A549 (cell line): Measurements from ENCODE around the gene HARBI1. TPM values are rescaled to one million over a fixed set of nuclear protein-coding genes. Genes with fewer than 3 reads are reported as not detected.
A peak's percentile ranks its signal among the peaks of the same experiment; 100 is the strongest.

Source experiments
- ATAC-seq, 2 experiments: fragments of 200-7000 bp in 1 of 2; fragments of >200 bp in 1 of 2; cut with Nextera tagmentation in 1 of 2; cut with Tn5 transposase in 1 of 2; 3 replicates each; pipeline versions ENCODE4 v1.8.0 to v1.9.1; 2018 to 2020; ENCODE audit warnings: mild to moderate bottlenecking in 1 of 2, moderate library complexity in 1 of 2
- CTCF ChIA-PET: fragments of 300-600 bp; sonication (Branson Sonifier 250); formaldehyde crosslinking; extraction: SDS; loops from one replicate; lab custom pipeline; 2021; ENCODE audit warnings: antibody characterized with exemption, inconsistent platforms; lab: Yijun Ruan, JAX
- POLR2A ChIA-PET: fragments of 350-600 bp; formaldehyde crosslinking; extraction: SDS; loops from one replicate; lab custom pipeline; 2021; ENCODE audit warnings: antibody characterized with exemption, inconsistent platforms; lab: Yijun Ruan, JAX
- DNase-seq, 2 experiments: peaks; one replicate each; pipeline versions ENCODE4 v3.0.0 to v3.0.0-alpha.2; 2011 to 2016; ENCODE audit warnings: low read depth in 1 of 2, low spot score in 1 of 2
- FAIRE-seq: peaks from 2 replicates; lab custom pipeline; 2011; peaks lifted over from hg19 to GRCh38; lab: Jason Lieb, UNC
- H3K27ac ChIP-seq, 2 experiments: fragments of >200 bp; sonication (Bioruptor Twin); formaldehyde crosslinking; 3 replicates each; pipeline ENCODE4 v1.5.1; 2016 to 2017
- H3K4me1 ChIP-seq: fragments of >200 bp; sonication (Bioruptor Twin); formaldehyde crosslinking; 3 replicates; pipeline ENCODE4 v1.6.1; 2016
- H3K4me2 ChIP-seq: fragments of >200 bp; sonication (Bioruptor Twin); formaldehyde crosslinking; 3 replicates; pipeline ENCODE4 v1.6.1; 2016
- H3K4me3 ChIP-seq: fragments of >200 bp; sonication (Bioruptor Twin); formaldehyde crosslinking; 3 replicates; pipeline ENCODE4 v1.5.1; 2016
- H3K9me3 ChIP-seq: fragments of >200 bp; sonication (Bioruptor Twin); formaldehyde crosslinking; 3 replicates; pipeline ENCODE4 v1.6.1; 2016
- ATOH8 ChIP-seq: fragments of 250-450 bp; sonication (Bioruptor Pico); IDR thresholded peaks from 2 replicates; pipeline ENCODE4 v1.5.0; 2020; ENCODE audit warnings: low read depth, mild to moderate bottlenecking, moderate library complexity
- BHLHE40 ChIP-seq: IDR thresholded peaks from 2 replicates; pipeline ENCODE4 v1.6.1; 2012; ENCODE audit warnings: low read depth, low read length, inconsistent platforms
- CBX8 ChIP-seq: fragments of 200-600 bp; sonication (generic); IDR thresholded peaks from 2 replicates; pipeline ENCODE4 v1.6.1; 2016
- E2F6 ChIP-seq: IDR thresholded peaks from 2 replicates; pipeline ENCODE4 v1.6.1; 2012; ENCODE audit warnings: low read depth, borderline replicate concordance
- EHF ChIP-seq: fragments of 250-450 bp; sonication (Bioruptor Pico); IDR thresholded peaks from 2 replicates; pipeline ENCODE4 v1.5.0; 2020; ENCODE audit warnings: mild to moderate bottlenecking
- ESRRA ChIP-seq: fragments of 150-350 bp; IDR thresholded peaks from 2 replicates; pipeline ENCODE4 v1.6.1; 2014; ENCODE audit warnings: mild to moderate bottlenecking, low read length, borderline replicate concordance
- FOSL2 ChIP-seq, 2 experiments: fragments of 450-650 bp in 1 of 2; fragments of >200 bp in 1 of 2; sonication (Bioruptor Twin) in 1 of 2; formaldehyde crosslinking; IDR thresholded peaks; 2 replicates each; pipeline versions ENCODE4 v1.5.0 to v1.6.1; 2016 to 2020; ENCODE audit warnings: mild to moderate bottlenecking in 1 of 2, moderate library complexity in 1 of 2
- FOXS1 ChIP-seq: fragments of 250-450 bp; sonication (Bioruptor Pico); IDR thresholded peaks from 2 replicates; pipeline ENCODE4 v1.5.0; 2020; ENCODE audit warnings: mild to moderate bottlenecking, moderate library complexity
- HOXB13 ChIP-seq: fragments of 250-450 bp; sonication (Bioruptor Pico); IDR thresholded peaks from 2 replicates; pipeline ENCODE4 v1.5.0; 2020; ENCODE audit warnings: low read depth, mild to moderate bottlenecking, moderate library complexity
- JUN ChIP-seq, 2 experiments: fragments of >200 bp; sonication (Bioruptor Twin); formaldehyde crosslinking; IDR thresholded peaks; 2 replicates in 1 of 2; 3 replicates in 1 of 2; pipeline ENCODE4 v1.6.1; 2016 to 2017
- KDM1A ChIP-seq: fragments of 200-600 bp; sonication (generic); IDR thresholded peaks from 2 replicates; pipeline ENCODE4 v1.6.1; 2016; ENCODE audit warnings: low read depth, mild to moderate bottlenecking
- MAX ChIP-seq: IDR thresholded peaks from 2 replicates; pipeline ENCODE4 v1.6.1; 2012
- MYC ChIP-seq: IDR thresholded peaks from 2 replicates; pipeline ENCODE4 v1.6.1; 2012; ENCODE audit warnings: mild to moderate bottlenecking, inconsistent platforms, low read length, improper control_type of control experiment, borderline replicate concordance
- RARB ChIP-seq: fragments of 250-450 bp; sonication (Bioruptor Pico); IDR thresholded peaks from 2 replicates; pipeline ENCODE4 v1.8.0; 2021; ENCODE audit warnings: mild to moderate bottlenecking, moderate library complexity
- REST ChIP-seq: fragments of 200-600 bp; sonication (generic); IDR thresholded peaks from 2 replicates; pipeline ENCODE4 v1.6.1; 2016; ENCODE audit warnings: antibody characterized with exemption, mild to moderate bottlenecking, moderate library complexity
- TFCP2L1 ChIP-seq: fragments of 250-450 bp; sonication (Bioruptor Pico); IDR thresholded peaks from 2 replicates; pipeline ENCODE4 v1.5.0; 2021; ENCODE audit warnings: mild to moderate bottlenecking
- WGBS: methylation state at CpG from one replicate; pipeline ENCODE4 v1.1.6; 2017; ENCODE audit errors: missing lambda C conversion rate; 5-methylcytosine and 5-hydroxymethylcytosine counted together
- polyA plus RNA-seq, 4 experiments: library from polyadenylated mRNA; depleted of rRNA in 3 of 4; stranded (reverse); fragments of >200 nt; fragmentation: RNase III in 1 of 4; extraction: RNeasy Plus Mini Kit Qiagen cat#74134 plus additional on column Dnase treatment in 1 of 4; gene quantifications; 2 replicates in 3 of 4; 3 replicates in 1 of 4; pipeline ENCODE4 v1.2.3, GENCODE V29; 2011 to 2017

Gene HARBI1
- polyA plus RNA-seq, 2 of the 4 experiments (the other 2 are of a cell fraction): 5.6 to 5.7 TPM

- 10% methylated on average over 6 of the region's 6 CpGs for WGBS
- peaks cover 81% of the 10 kb centered on the region for H3K4me1 ChIP-seq
Observed at GRCh38 chr11:46560300-46560991, 56.6 kb downstream of the HARBI1 start.

GRCh38 chr11:46559815-46560214 is 57.2 kb downstream of the HARBI1 start:
- Histone ChIP-seq H3K4me1 (peaks cover 81% of the 10 kb centered on the region), H3K27ac (peak overlapping the region; percentile 73 to 79), H3K4me3 (peak overlapping the region; percentile 41; the same call in 1 of the 3 replicates), H3K9me3 (no peaks in the 10 kb centered on the region), H3K4me2 (peak overlapping the region; percentile 98)
- no peak for FAIRE-seq
- 73% methylated on average over 1 of the region's 1 CpG for WGBS
- no peak for TF ChIP-seq EHF (CRISPR knock-in tag)
- no peak for TF ChIP-seq RARB
- TF ChIP-seq HOXB13 (CRISPR knock-in tag): no peak
- no peak for TF ChIP-seq KDM1A
- no peak for TF ChIP-seq MYC
- TF ChIP-seq ATOH8: no peak
- ChIA-PET CTCF (no interaction called here), POLR2A (no interaction called here)
- no peak for DNase-seq
- no peak for ATAC-seq

More at GRCh38 chr11:46560300-46560991, 56.6 kb downstream of the HARBI1 start:
- ATAC-seq: peak; percentile 27 to 44; a peak in 4 of 6 replicates
- FAIRE-seq: no peak
- peak overlapping the region; percentile 41 for H3K4me3 ChIP-seq
- no peaks in the 10 kb centered on the region for H3K9me3 ChIP-seq
- ChIA-PET POLR2A (interaction anchor here (1.1 to 1.6 kb wide), 2 partner anchors 33 to 140 kb away, joined by 3 to 10 read pairs; partner anchors contain the start of genes AMBRA1, ARHGAP1 and ZNF408), CTCF (interaction anchor here (0.6 to 2.4 kb wide), 2 partner anchors 11 to 70 kb away, joined by 3 to 6 read pairs; no protein-coding TSS in a partner anchor)
- H3K27ac ChIP-seq: peak overlapping the region; percentile 73 to 79
- no peak for DNase-seq
- peak overlapping the region; percentile 98 for H3K4me2 ChIP-seq
- TF ChIP-seq BHLHE40 (no peak), REST (no peak), CBX8 (no peak), TFCP2L1 (CRISPR knock-in tag) (no peak), ESRRA (no peak)

- no peak for FAIRE-seq
Observed at GRCh38 chr11:46557684-46558151, 59.3 kb downstream of the HARBI1 start.

More at GRCh38 chr11:46557684-46558151, 59.3 kb downstream of the HARBI1 start:
- ATAC-seq (peak; percentile 51 to 74; a peak in 5 of 6 replicates), DNase-seq (peak in 1 of 2 experiments; percentile 67)
- Histone ChIP-seq H3K27ac (peak overlapping the region; percentile 70 to 81), H3K4me3 (no peak overlapping the region), H3K4me1 (peaks cover 90% of the 10 kb centered on the region), H3K9me3 (no peaks in the 10 kb centered on the region), H3K4me2 (peak overlapping the region; percentile 77)
- POLR2A ChIA-PET: interaction anchor here (0.8 to 1.0 kb wide), 2 partner anchors 36 to 166 kb away, joined by 4 to 6 read pairs; partner anchors contain the start of genes AMBRA1 and CHRM4
- 4% methylated on average over 6 of the region's 7 CpGs for WGBS
- CTCF ChIA-PET: interaction anchor here (1.0 to 1.5 kb wide), 5 partner anchors 9 to 60 kb away, joined by 3 to 8 read pairs (median 3); partner anchors contain the start of genes ATG13 and HARBI1
- 0 out of 5 replicates have a peak, but pooled peaks of 1 of the 2 experiments have one; percentile 30 for TF ChIP-seq JUN (IDR thresholded peaks at IDR 0.05)
- no peak for TF ChIP-seq FOXS1 (CRISPR knock-in tag)
- no peak for TF ChIP-seq E2F6
- 0 out of 2 replicates have a peak, but pooled peaks have one; percentile 55 for TF ChIP-seq MYC
- TF ChIP-seq FOSL2 (IDR thresholded peaks at IDR 0.05): no peak
- TF ChIP-seq FOSL2 (CRISPR knock-in tag; IDR thresholded peaks at IDR 0.05): peak; percentile 75
- peak; percentile 83 for TF ChIP-seq MAX
